ENCODE data around the gene GSC.
"Not testable (repeated sequence)": the region's sequence is repeated elsewhere in the genome, so short reads cannot be mapped to it uniquely, and the experiment has no call there.

The GSC gene

GRCh38 chr14:94769391-94770250 is at the start of gene GSC:
Gene GSC (minus strand): TSS chr14:94770113. CDS start chr14:94770015, 98 bp downstream.
- Mint-ChIP-seq H3K4me1 (peaks cover 17% of the 10 kb centered on the region), H3K36me3 (ENCODE audit: low read depth) (peaks cover 1% of the 10 kb centered on the region), H3K9me3 (no peaks in the 10 kb centered on the region), H3K4me3 (peak within 1 kb of the TSS; percentile 62), H3K27ac (peak within 1 kb of the TSS; percentile 46), H3K27me3 (peaks cover 84% of the 10 kb centered on the region)
- ATAC-seq (no peak), DNase-seq (peak; percentile 36)

- no peak for DNase-seq
- peaks cover 2% of the 10 kb centered on the region for H3K27me3 Mint-ChIP-seq
- no peaks in the 10 kb centered on the region for H3K9me3 Mint-ChIP-seq
- H3K4me1 Mint-ChIP-seq, result no peaks in the 10 kb centered on the region
- H3K4me3 Mint-ChIP-seq, result no peak overlapping the region
- no peak overlapping the region for H3K27ac Mint-ChIP-seq
- H3K36me3 Mint-ChIP-seq (ENCODE audit: low read depth), result no peaks in the 10 kb centered on the region
- no peak for ATAC-seq
These were observed 49.6 kb upstream of the GSC start for GRCh38 chr14:94819531-94819930.

GRCh38 chr14:94816113-94816512 is 46.2 kb upstream of the GSC start:
- Mint-ChIP-seq H3K4me3 (no peak overlapping the region), H3K27ac (no peak overlapping the region), H3K4me1 (no peaks in the 10 kb centered on the region), H3K9me3 (no peaks in the 10 kb centered on the region), H3K36me3 (ENCODE audit: low read depth) (no peaks in the 10 kb centered on the region), H3K27me3 (peaks cover 3% of the 10 kb centered on the region)
- DNase-seq (no peak), ATAC-seq (no peak)

- no peaks in the 10 kb centered on the region for H3K4me1 Mint-ChIP-seq
- no peak overlapping the region for H3K27ac Mint-ChIP-seq
- ATAC-seq (no peak), DNase-seq (no peak)
- H3K4me3 Mint-ChIP-seq, result no peak overlapping the region
- no peaks in the 10 kb centered on the region for H3K36me3 Mint-ChIP-seq (ENCODE audit: low read depth)
- H3K27me3 Mint-ChIP-seq, result peaks cover 7% of the 10 kb centered on the region
- no peaks in the 10 kb centered on the region for H3K9me3 Mint-ChIP-seq
These were observed 35.9 kb upstream of the GSC start for GRCh38 chr14:94805680-94806288.

- H3K27me3 Mint-ChIP-seq, result peaks cover 5% of the 10 kb centered on the region
- H3K9me3 Mint-ChIP-seq, result no peaks in the 10 kb centered on the region
- H3K36me3 Mint-ChIP-seq (ENCODE audit: low read depth), result no peaks in the 10 kb centered on the region
- no peaks in the 10 kb centered on the region for H3K4me1 Mint-ChIP-seq
- no peak for ATAC-seq
- no peak overlapping the region for H3K4me3 Mint-ChIP-seq
- no peak for DNase-seq
- no peak overlapping the region for H3K27ac Mint-ChIP-seq
These were observed 31.3 kb upstream of the GSC start for GRCh38 chr14:94801225-94801624.

- ATAC-seq; DNase-seq; H3K27ac Mint-ChIP-seq; H3K9me3 Mint-ChIP-seq; H3K27me3 Mint-ChIP-seq; H3K4me3 Mint-ChIP-seq; H3K4me1 Mint-ChIP-seq; H3K36me3 Mint-ChIP-seq (ENCODE audit: low read depth): not testable (repeated sequence)
These were observed 30.9 kb upstream of the GSC start for GRCh38 chr14:94800764-94801163.

GRCh38 chr14:94797887-94798286 is 28.0 kb upstream of the GSC start:
- Mint-ChIP-seq H3K27ac (no peak overlapping the region), H3K27me3 (peaks cover 17% of the 10 kb centered on the region), H3K4me1 (no peaks in the 10 kb centered on the region), H3K9me3 (no peaks in the 10 kb centered on the region), H3K36me3 (ENCODE audit: low read depth) (no peaks in the 10 kb centered on the region), H3K4me3 (no peak overlapping the region)
- no peak for ATAC-seq
- DNase-seq, result no peak

- H3K4me3 Mint-ChIP-seq, result no peak overlapping the region
- H3K9me3 Mint-ChIP-seq, result no peaks in the 10 kb centered on the region
- no peaks in the 10 kb centered on the region for H3K4me1 Mint-ChIP-seq
- DNase-seq (no peak), ATAC-seq (no peak)
- H3K36me3 Mint-ChIP-seq (ENCODE audit: low read depth), result no peaks in the 10 kb centered on the region
- peaks cover 20% of the 10 kb centered on the region for H3K27me3 Mint-ChIP-seq
- no peak overlapping the region for H3K27ac Mint-ChIP-seq
These were observed 26.4 kb upstream of the GSC start for GRCh38 chr14:94796278-94796677.

GRCh38 chr14:94795372-94795771 is 25.5 kb upstream of the GSC start:
- DNase-seq, result no peak
- no peak overlapping the region for H3K27ac Mint-ChIP-seq
- H3K9me3 Mint-ChIP-seq, result no peaks in the 10 kb centered on the region
- no peaks in the 10 kb centered on the region for H3K36me3 Mint-ChIP-seq (ENCODE audit: low read depth)
- H3K4me1 Mint-ChIP-seq, result no peaks in the 10 kb centered on the region
- H3K4me3 Mint-ChIP-seq, result no peak overlapping the region
- peaks cover 20% of the 10 kb centered on the region for H3K27me3 Mint-ChIP-seq
- no peak for ATAC-seq

- no peaks in the 10 kb centered on the region for H3K4me1 Mint-ChIP-seq
- DNase-seq (no peak), ATAC-seq (no peak)
- H3K27ac Mint-ChIP-seq, result no peak overlapping the region
- H3K27me3 Mint-ChIP-seq, result peaks cover 20% of the 10 kb centered on the region
- no peaks in the 10 kb centered on the region for H3K9me3 Mint-ChIP-seq
- H3K4me3 Mint-ChIP-seq, result no peak overlapping the region
- H3K36me3 Mint-ChIP-seq (ENCODE audit: low read depth), result no peaks in the 10 kb centered on the region
These were observed 24.0 kb upstream of the GSC start for GRCh38 chr14:94793901-94794300.

- H3K27ac Mint-ChIP-seq, result no peak overlapping the region
- no peaks in the 10 kb centered on the region for H3K4me1 Mint-ChIP-seq
- no peaks in the 10 kb centered on the region for H3K36me3 Mint-ChIP-seq (ENCODE audit: low read depth)
- no peaks in the 10 kb centered on the region for H3K9me3 Mint-ChIP-seq
- ATAC-seq, result no peak
- no peak for DNase-seq
- no peak overlapping the region for H3K4me3 Mint-ChIP-seq
- peaks cover 8% of the 10 kb centered on the region for H3K27me3 Mint-ChIP-seq
These were observed 17.7 kb upstream of the GSC start for GRCh38 chr14:94787655-94788054.

GRCh38 chr14:94787092-94787491 is 17.2 kb upstream of the GSC start:
- DNase-seq, result no peak
- no peaks in the 10 kb centered on the region for H3K36me3 Mint-ChIP-seq (ENCODE audit: low read depth)
- H3K4me3 Mint-ChIP-seq, result no peak overlapping the region
- peaks cover 7% of the 10 kb centered on the region for H3K27me3 Mint-ChIP-seq
- H3K9me3 Mint-ChIP-seq, result no peaks in the 10 kb centered on the region
- no peak overlapping the region for H3K27ac Mint-ChIP-seq
- no peak for ATAC-seq
- no peaks in the 10 kb centered on the region for H3K4me1 Mint-ChIP-seq

- H3K4me3 Mint-ChIP-seq, result no peak overlapping the region
- H3K4me1 Mint-ChIP-seq, result no peaks in the 10 kb centered on the region
- no peak overlapping the region for H3K27ac Mint-ChIP-seq
- no peak for DNase-seq
- no peaks in the 10 kb centered on the region for H3K9me3 Mint-ChIP-seq
- H3K36me3 Mint-ChIP-seq (ENCODE audit: low read depth), result no peaks in the 10 kb centered on the region
- no peak for ATAC-seq
- peaks cover 37% of the 10 kb centered on the region for H3K27me3 Mint-ChIP-seq
These were observed 10.9 kb upstream of the GSC start for GRCh38 chr14:94780536-94781399.

- DNase-seq (no peak), ATAC-seq (no peak)
- H3K4me1 Mint-ChIP-seq, result peaks cover 4% of the 10 kb centered on the region
- no peaks in the 10 kb centered on the region for H3K9me3 Mint-ChIP-seq
- no peaks in the 10 kb centered on the region for H3K36me3 Mint-ChIP-seq (ENCODE audit: low read depth)
- no peak overlapping the region for H3K4me3 Mint-ChIP-seq
- H3K27ac Mint-ChIP-seq, result no peak overlapping the region
- peaks cover 46% of the 10 kb centered on the region for H3K27me3 Mint-ChIP-seq
These were observed 9.8 kb upstream of the GSC start for GRCh38 chr14:94779713-94780112.

GRCh38 chr14:94775871-94776210 is 5.9 kb upstream of the GSC start:
- Mint-ChIP-seq H3K36me3 (ENCODE audit: low read depth) (peaks cover 1% of the 10 kb centered on the region), H3K27ac (no peak overlapping the region), H3K9me3 (no peaks in the 10 kb centered on the region), H3K4me1 (peaks cover 6% of the 10 kb centered on the region), H3K4me3 (no peak overlapping the region), H3K27me3 (peaks cover 80% of the 10 kb centered on the region)
- DNase-seq (no peak), ATAC-seq (no peak)
